Measurements from ENCODE around the gene NT5DC1.

- TF ChIP-seq CTCF (conservative IDR thresholded peaks at IDR 0.05; ENCODE audit: low read length) (no peak), EZH2phosphoT487 (IDR thresholded peaks at IDR 0.05; ENCODE audit: borderline replicate concordance, low read depth, low read length) (no peak)
Measured at GRCh38 chr6:116073765-116074440, 26.8 kb upstream of the NT5DC1 start.
